ENCODE results near the gene ST3GAL4. TPM values are rescaled to one million over a fixed set of nuclear protein-coding genes. Genes with fewer than 3 reads are reported as not detected.

The ST3GAL4 gene
- total and polyA plus RNA-seq, 9 of the 15 experiments (the other 6 are each of a cell fraction or from before 2014, with no cell fraction given), result 0.27 to 22.9 (median 10.5) TPM

- no peak for TF ChIP-seq TARDBP (IDR thresholded peaks at IDR 0.05)
- no peak for TF ChIP-seq MCM7 (IDR thresholded peaks at IDR 0.05)
- peak; percentile 25 for TF ChIP-seq CTCFL (IDR thresholded peaks at IDR 0.05; ENCODE audit: borderline replicate concordance, insufficient read depth, low read depth, low read length, poor library complexity, severe bottlenecking)
- no peak for TF ChIP-seq TAL1 (IDR thresholded peaks at IDR 0.05)
- TF ChIP-seq ZBTB1 (CRISPR knock-in tag; IDR thresholded peaks at IDR 0.05; ENCODE audit: borderline replicate concordance, low read depth), result no peak
- TF ChIP-seq RBM15 (IDR thresholded peaks at IDR 0.05; ENCODE audit: insufficient read depth, low read length), result no peak
- TF ChIP-seq FOS (IDR thresholded peaks at IDR 0.05; ENCODE audit: extremely low read depth, insufficient read length), result no peak
- TF ChIP-seq ZFX (CRISPR knock-in tag; IDR thresholded peaks at IDR 0.05), result no peak
- TF ChIP-seq L3MBTL2 (IDR thresholded peaks at IDR 0.05), result peak; percentile 41; the same call in 1 of the 2 replicates
- TF ChIP-seq STAT6 (CRISPR knock-in tag; IDR thresholded peaks at IDR 0.05), result no peak
- no peak for TF ChIP-seq CBX1 (IDR thresholded peaks at IDR 0.05; ENCODE audit: low read depth)
- no peak for TF ChIP-seq SNRNP70 (optimal IDR thresholded peaks at IDR 0.05; ENCODE audit: low read depth, low read length)
- no peak for TF ChIP-seq KLF1 (tag; IDR thresholded peaks at IDR 0.05)
- TF ChIP-seq FOXO4 (CRISPR knock-in tag; IDR thresholded peaks at IDR 0.05), result no peak
- no peak for TF ChIP-seq GABPA (tag; conservative IDR thresholded peaks at IDR 0.05; ENCODE audit: low read depth)
- TF ChIP-seq GABPB2 (CRISPR knock-in tag; conservative IDR thresholded peaks at IDR 0.05), result no peak
- TF ChIP-seq THAP7 (CRISPR knock-in tag; IDR thresholded peaks at IDR 0.05), result no peak
- TF ChIP-seq ELK1 (CRISPR knock-in tag; IDR thresholded peaks at IDR 0.05), result no peak
These were observed 85.5 kb downstream of the ST3GAL4 start (continued) for GRCh38 chr11:126440792-126441514.

Data from K562 (cell line).